RWPE2 (cell line): ENCODE measurements around the gene HNRNPU.

Experiments
- ATAC-seq: fragments of 200-7000 bp; cut with Tn5 transposase; 3 replicates; pipeline ENCODE4 v1.9.1; 2021; ENCODE audit warnings: low read depth
- DNase-seq: peaks from one replicate; pipeline ENCODE4 v3.0.0-alpha.2; 2020; ENCODE audit warnings: low spot score
- H3K27ac ChIP-seq: fragments of 450-650 bp; 2 replicates; pipeline ENCODE4 v1.5.1; 2017; ENCODE audit warnings: mild to moderate bottlenecking; ENCODE audit not compliant: poor library complexity, severe bottlenecking
- H3K27me3 ChIP-seq: fragments of 250-450 bp; sonication (Bioruptor Pico); 2 replicates; pipeline ENCODE4 v1.5.1; 2021; ENCODE audit warnings: mild to moderate bottlenecking, moderate library complexity; ENCODE audit not compliant: insufficient read depth, poor library complexity, severe bottlenecking
- H3K36me3 ChIP-seq: fragments of 250-450 bp; sonication (Bioruptor Pico); 2 replicates; pipeline ENCODE4 v1.5.1; 2020; ENCODE audit warnings: low read depth, mild to moderate bottlenecking, moderate library complexity
- H3K4me1 ChIP-seq: fragments of 250-450 bp; sonication (Bioruptor Pico); 2 replicates; pipeline ENCODE4 v1.5.1; 2021; ENCODE audit warnings: mild to moderate bottlenecking, moderate library complexity; ENCODE audit not compliant: insufficient read depth, poor library complexity, severe bottlenecking
- H3K4me3 ChIP-seq: fragments of 250-450 bp; sonication (Bioruptor Pico); 2 replicates; pipeline ENCODE4 v1.5.1; 2021; ENCODE audit warnings: mild to moderate bottlenecking, moderate library complexity; ENCODE audit not compliant: severe bottlenecking
- H3K9me3 ChIP-seq: fragments of 250-450 bp; sonication (Bioruptor Pico); 2 replicates; pipeline ENCODE4 v1.5.1; 2021; ENCODE audit warnings: mild to moderate bottlenecking, moderate library complexity; ENCODE audit not compliant: severe bottlenecking
- TF ChIP-seq, protein P1 (sequence below): fragments of 450-650 bp; IDR thresholded peaks from one replicate; pipeline ENCODE4 v1.5.1; 2017; ENCODE audit warnings: mild to moderate bottlenecking, moderate library complexity; ENCODE audit not compliant: poor library complexity, severe bottlenecking

The HNRNPU gene

DNA sequence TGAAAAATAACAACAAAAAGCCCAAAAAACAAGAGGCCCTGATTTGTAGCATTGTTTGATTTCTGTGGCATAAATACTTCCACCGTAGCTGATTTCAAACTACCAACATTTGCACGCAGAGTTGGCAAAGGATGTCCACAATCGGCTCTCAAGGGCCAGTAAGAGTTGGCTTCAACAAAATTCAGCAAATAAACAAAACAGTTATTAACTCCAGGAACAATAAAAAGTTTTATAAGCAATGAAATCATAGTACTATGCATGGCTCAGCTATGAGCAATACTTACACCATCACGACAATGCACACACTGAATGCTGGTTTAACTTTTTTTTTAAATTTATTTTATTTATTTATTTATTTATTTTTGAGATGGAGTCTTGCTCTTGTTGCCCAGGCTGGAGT lies 37.6 kb downstream of the HNRNPU start:
- TF ChIP-seq, protein P1, sequence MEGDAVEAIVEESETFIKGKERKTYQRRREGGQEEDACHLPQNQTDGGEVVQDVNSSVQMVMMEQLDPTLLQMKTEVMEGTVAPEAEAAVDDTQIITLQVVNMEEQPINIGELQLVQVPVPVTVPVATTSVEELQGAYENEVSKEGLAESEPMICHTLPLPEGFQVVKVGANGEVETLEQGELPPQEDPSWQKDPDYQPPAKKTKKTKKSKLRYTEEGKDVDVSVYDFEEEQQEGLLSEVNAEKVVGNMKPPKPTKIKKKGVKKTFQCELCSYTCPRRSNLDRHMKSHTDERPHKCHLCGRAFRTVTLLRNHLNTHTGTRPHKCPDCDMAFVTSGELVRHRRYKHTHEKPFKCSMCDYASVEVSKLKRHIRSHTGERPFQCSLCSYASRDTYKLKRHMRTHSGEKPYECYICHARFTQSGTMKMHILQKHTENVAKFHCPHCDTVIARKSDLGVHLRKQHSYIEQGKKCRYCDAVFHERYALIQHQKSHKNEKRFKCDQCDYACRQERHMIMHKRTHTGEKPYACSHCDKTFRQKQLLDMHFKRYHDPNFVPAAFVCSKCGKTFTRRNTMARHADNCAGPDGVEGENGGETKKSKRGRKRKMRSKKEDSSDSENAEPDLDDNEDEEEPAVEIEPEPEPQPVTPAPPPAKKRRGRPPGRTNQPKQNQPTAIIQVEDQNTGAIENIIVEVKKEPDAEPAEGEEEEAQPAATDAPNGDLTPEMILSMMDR = no peak
- H3K4me1 ChIP-seq = no peaks in the 10 kb centered on the region

GRCh38 chr1:244822878-244823277 lies 41.5 kb downstream of the HNRNPU start:
- DNase-seq (no peak), ATAC-seq (no peak)
- Histone ChIP-seq H3K27ac (no peak overlapping the region), H3K4me1 (no peaks in the 10 kb centered on the region), H3K36me3 (no peaks in the 10 kb centered on the region), H3K9me3 (no peaks in the 10 kb centered on the region), H3K4me3 (no peak overlapping the region), H3K27me3 (no peaks in the 10 kb centered on the region)
- TF ChIP-seq, protein P1 = no peak

More for the DNA sequence above, 37.6 kb downstream of the HNRNPU start:
- DNase-seq = no peak
- Histone ChIP-seq H3K27me3 (no peaks in the 10 kb centered on the region), H3K36me3 (no peaks in the 10 kb centered on the region), H3K27ac (no peak overlapping the region), H3K9me3 (no peaks in the 10 kb centered on the region), H3K4me3 (no peak overlapping the region)
- no peak for ATAC-seq

DNA sequence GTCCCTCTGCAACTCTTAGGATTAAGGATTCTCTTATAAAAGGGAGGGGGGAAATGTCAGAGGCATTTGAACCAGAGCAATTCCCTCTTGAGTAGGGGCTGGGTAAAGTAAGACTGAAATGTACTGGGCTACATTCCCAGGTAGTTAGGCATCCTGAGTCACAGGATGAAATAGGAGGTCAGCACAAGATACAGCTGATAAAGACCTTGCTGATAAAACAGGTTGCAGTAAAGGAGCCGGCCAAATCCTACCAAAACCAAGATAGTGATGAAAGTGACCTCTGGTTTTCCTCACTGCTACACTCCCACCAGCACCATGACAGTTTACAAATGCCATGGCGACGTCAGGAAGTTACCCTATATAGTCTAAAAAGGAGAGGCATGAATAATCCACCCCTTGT lies 43.2 kb downstream of the HNRNPU start:
- H3K9me3 ChIP-seq = no peaks in the 10 kb centered on the region
- no peak for DNase-seq
- no peak overlapping the region for H3K27ac ChIP-seq
- H3K4me1 ChIP-seq = no peaks in the 10 kb centered on the region
- no peaks in the 10 kb centered on the region for H3K36me3 ChIP-seq
- H3K27me3 ChIP-seq = no peaks in the 10 kb centered on the region
- ATAC-seq = no peak
- H3K4me3 ChIP-seq = no peak overlapping the region
- TF ChIP-seq, protein P1 = no peak

DNA sequence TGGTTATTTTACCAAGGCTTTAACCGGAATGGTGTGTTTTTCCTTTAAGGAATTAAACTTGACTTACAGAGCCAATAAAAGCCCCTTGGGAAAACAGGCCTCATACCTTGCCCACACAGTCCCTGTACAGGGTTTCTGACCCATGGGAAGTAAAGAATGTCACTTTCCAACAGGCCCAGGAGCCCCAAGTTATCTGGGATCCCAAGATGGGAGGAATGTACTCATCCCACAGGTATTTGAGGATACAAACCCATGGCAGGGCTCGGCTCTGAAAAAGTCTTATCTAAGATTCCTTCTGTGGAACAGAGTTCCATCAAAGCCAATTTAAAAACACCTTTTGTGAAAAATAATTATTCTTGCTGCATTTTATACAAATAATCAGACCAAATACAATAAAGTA lies 44.2 kb downstream of the HNRNPU start:
- DNase-seq (no peak), ATAC-seq (no peak)
- no peaks in the 10 kb centered on the region for H3K4me1 ChIP-seq
- no peaks in the 10 kb centered on the region for H3K27me3 ChIP-seq
- H3K27ac ChIP-seq = no peak overlapping the region
- H3K9me3 ChIP-seq = no peaks in the 10 kb centered on the region
- TF ChIP-seq, protein P1 = no peak
- no peak overlapping the region for H3K4me3 ChIP-seq
- H3K36me3 ChIP-seq = no peaks in the 10 kb centered on the region

DNA sequence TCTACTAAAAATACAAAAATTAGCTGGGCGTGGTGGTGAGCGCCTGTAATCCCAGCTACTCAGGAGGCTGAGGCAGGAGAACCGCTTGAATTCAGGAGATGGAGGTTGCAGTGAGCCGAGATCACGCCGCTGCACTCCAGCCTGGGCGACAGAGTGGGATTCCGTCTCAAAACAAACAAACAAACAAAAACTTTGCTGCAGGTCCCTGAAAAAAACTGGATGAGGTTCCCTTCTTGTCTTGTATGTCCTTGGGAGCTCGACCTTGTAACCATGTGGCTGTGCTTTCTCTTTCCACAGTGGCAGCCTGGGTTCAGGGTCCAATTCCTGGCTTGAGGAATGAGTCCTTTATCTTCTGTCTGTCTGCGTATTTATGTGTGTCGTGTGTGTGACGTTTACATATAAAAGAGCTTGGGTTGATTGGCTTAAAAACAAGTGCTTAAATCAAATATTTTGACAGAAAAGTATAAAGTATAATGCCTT lies 46.9 kb downstream of the HNRNPU start:
- H3K27me3 ChIP-seq = no peaks in the 10 kb centered on the region
- no peaks in the 10 kb centered on the region for H3K4me1 ChIP-seq
- TF ChIP-seq, protein P1 = no peak
- no peak for ATAC-seq
- no peak for DNase-seq
- H3K4me3 ChIP-seq = no peak overlapping the region
- H3K27ac ChIP-seq = no peak overlapping the region
- H3K36me3 ChIP-seq = no peaks in the 10 kb centered on the region
- no peaks in the 10 kb centered on the region for H3K9me3 ChIP-seq
